LoVo (cell line): ENCODE results near the gene TTF2.
A peak's percentile ranks its signal among the peaks of the same experiment; 100 is the strongest.

ENCODE experiments used
- DNase-seq: peaks from one replicate; pipeline ENCODE4 v3.0.0-alpha.2; 2016; ENCODE audit warnings: low spot score

Gene TTF2

DNA sequence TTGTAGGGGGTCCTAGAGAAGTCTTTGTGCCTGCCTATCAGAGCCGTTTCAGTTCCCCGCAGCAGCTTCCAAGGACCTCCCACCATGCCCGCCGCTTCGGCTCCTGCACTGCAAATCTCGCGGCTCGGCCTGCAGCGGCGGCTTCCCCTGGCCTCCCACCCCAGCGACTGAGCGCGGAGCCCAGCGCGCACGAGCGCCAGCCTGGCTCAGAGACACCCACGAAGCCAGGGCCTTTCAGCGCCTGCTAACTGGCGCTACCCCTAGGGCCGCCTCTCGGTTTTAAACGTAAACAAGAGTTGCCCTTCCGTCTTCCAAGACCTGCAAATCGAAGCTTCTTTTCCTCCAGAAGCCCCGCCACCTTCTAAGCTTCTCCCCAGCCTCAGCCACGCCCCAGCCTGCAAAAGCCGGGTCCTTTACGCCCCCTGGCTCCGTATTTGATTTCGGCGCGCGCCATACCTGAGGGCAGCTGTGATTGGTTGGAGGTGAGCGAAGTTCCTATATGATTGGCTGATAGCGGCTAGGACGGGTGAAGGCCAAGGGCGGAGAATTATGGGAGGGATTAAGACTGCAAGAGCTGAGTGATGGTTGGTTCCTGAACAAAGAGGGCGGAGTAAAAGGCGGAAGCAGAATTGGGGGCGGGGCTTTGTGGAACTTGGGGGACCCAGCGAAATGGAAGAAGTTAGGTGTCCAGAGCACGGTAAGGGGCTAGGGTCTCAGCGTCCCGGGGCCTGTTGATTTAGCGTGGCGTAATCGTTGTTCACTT is at the start of gene TTF2:
TSS of gene TTF2 (plus strand) at position 649 of the 763 bp plus-strand sequence. CDS start at position 670, 21 bp downstream.
- peak; percentile 98 for DNase-seq

DNA sequence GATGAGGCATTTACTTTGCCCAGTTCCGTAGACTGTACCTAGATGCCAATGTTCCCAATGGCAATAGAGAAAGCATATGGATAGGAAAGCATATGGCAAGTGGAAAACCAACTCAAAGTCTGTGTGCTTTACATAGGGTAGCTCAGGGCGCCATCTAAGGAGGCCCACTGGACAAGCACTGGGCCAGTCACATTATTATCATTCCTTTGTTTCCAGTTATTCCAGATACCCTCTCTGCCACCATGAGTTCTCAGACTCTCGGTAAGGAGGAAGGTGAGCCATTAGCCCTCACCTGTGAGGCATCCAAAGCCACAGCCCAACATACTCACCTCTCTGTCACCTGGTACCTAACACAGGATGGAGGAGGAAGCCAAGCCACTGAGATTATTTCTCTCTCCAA is 48.8 kb upstream of the TTF2 start:
- no peak for DNase-seq

DNA sequence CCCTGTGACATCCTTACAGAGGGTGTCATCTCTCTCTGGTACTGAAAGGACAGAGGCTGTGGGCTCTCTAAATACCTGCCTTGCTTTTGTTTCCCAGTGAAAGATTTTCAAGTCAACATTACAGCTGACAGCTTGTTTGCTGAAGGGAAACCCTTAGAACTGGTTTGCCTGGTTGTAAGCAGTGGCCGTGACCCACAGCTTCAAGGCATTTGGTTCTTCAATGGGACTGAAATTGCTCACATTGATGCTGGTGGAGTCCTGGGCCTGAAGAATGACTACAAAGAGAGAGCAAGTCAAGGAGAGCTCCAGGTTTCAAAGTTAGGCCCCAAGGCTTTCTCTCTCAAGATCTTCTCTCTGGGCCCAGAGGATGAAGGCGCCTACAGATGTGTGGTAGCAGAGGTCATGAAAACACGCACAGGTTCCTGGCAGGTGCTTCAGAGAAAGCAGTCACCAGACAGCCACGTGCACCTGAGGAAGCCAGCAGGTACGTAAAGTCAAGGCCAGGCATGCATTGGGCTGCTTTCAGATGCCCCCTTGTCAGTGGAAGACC is 46.7 kb upstream of the TTF2 start:
- no peak for DNase-seq

DNA sequence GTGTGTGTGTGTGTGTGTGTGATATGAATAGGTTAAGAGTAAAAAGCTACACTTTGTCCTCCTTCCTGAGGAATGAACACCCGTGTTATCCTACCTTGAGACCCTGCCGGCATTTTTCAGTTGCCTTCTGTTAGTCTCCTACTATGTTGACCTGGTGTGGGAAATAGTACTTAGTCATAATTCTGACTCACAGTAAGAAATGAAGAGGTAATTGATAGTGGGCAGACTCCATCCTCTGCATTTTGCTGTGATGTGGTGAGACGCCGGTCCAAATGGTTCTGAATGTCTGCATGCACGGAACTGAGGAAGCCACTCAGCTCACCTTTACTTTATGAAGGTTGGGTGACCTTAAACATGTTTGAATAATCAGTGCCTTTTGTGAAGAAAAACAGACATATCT is 45.9 kb upstream of the TTF2 start:
- no peak for DNase-seq

DNA sequence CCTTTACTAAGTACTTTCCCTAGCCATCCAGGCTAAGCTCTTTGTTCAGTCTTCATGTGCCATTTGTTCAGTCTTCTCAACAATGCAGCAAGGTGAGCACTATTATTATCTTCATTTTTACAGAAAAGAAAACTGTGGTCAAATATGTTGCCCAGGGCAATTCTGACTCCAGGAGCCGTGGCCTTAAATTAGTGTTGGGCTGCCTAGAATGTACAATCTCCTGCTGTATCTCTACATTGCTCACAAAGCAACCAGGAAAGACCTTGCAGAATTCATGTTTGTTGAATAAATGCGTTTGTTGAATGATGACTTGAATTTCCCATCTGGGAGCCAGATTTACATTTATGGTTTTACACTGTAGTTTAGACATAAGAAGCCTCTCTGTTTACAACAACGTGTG is 44.4 kb upstream of the TTF2 start:
- no peak for DNase-seq

DNA sequence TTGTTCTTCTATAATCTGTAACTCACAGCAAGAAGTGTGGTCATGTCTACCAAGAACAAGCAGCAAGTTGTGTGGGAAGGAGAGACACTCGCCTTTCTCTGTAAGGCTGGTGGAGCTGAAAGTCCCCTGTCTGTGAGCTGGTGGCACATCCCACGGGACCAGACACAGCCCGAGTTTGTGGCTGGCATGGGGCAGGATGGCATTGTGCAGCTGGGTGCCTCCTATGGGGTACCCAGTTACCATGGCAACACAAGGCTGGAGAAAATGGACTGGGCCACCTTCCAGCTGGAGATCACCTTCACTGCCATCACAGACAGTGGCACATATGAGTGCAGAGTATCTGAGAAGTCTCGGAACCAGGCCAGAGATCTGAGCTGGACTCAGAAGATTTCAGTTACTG is 43.1 kb upstream of the TTF2 start:
- DNase-seq, result no peak

DNA sequence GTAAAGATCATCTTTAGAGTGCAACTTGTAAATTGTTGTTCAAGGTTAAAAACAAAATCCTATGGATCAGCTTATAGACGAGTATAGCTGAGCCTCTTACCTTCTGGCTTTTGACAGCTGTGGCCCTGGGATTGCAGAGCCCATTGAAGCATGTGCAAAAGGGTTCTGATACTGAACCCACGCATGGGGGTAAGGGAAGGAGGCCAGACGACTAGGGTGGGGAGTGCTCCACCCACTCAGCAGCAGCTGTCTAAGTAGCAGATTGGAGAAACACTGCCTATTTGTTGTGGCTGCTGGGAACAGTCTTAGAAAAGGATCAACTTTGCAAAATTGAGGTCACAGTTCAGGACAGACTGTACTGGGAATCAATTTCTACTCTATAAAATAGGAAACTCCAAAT is 42.5 kb upstream of the TTF2 start:
- DNase-seq, result no peak

DNA sequence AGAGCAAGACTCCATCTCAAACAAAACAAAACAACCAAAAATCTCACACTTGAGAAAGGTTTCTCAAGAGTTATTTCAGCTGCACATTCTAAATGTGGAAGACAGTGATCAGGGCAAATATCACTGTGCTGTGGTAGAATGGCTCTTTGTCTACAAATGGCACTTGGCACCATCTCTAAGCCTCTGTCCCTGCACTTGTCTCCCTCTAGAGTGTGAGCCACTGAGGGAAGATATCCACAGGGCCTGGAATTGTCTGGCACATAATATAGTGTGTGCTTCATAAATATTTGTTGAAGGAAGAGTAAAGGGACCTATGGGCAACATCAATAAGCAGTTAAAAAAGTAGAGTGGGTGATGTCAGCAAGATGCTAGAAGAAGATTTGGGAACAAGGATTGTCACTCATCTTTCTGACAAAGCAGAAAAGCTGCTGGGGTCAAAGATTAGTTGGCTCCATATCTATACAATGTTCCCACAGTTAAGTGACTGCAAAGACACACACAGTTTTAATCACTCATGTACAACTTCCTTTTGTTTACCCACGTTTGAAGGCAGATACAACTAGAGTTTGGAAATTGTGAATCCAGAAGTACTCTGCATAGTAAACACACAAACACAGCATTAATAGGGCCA is 39.5 kb upstream of the TTF2 start:
- DNase-seq, result no peak

DNA sequence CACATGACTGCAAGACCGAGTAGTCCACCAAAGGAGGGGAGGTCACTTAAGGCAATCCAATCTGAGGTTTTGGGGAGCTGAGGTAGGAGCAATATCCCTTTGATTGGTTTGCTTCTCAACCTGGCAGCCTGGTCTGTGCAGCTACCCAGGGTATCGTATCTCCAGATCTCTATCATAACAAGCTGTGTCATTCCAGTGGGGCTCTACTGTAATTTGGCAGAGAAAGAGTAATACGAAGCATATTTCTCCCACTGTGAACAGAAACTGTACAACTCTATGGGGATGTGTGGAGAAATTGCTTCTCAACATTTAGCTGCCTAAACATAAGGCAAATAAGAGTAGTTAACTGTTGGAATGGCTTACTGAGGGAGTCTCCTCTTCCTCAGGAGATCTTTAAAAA is 38.0 kb upstream of the TTF2 start:
- DNase-seq, result no peak

DNA sequence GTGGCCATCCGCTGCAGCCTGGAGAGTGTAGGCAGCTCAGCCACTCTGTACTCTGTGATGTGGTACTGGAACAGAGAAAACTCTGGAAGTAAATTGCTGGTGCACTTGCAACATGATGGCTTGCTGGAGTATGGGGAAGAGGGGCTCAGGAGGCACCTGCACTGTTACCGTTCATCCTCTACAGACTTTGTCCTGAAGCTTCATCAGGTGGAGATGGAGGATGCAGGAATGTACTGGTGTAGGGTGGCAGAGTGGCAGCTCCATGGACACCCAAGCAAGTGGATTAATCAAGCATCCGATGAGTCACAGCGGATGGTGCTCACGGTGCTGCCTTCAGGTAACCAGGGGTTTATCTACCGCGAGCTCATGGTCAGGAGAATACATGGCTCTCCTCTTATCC is 34.6 kb upstream of the TTF2 start:
- no peak for DNase-seq

DNA sequence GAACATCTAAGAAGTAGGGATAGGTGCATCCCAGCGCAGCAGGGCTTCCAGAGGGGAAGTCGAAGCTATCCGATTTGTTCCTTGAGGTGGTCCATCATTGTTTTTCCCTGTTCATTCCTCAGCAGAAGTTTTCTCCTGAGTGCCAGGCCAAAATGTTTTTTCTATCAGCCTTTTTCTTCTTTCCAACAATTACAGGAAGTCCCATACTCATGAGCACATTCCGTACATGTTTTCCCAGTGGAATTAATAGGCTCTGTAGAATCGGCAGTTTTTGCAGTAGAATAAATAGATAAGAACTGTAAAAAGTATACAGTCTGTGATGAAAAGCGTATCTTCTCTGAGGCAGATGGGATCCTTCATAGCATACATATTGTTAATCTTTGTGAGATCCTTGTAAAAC is 33.8 kb upstream of the TTF2 start:
- DNase-seq, result no peak

DNA sequence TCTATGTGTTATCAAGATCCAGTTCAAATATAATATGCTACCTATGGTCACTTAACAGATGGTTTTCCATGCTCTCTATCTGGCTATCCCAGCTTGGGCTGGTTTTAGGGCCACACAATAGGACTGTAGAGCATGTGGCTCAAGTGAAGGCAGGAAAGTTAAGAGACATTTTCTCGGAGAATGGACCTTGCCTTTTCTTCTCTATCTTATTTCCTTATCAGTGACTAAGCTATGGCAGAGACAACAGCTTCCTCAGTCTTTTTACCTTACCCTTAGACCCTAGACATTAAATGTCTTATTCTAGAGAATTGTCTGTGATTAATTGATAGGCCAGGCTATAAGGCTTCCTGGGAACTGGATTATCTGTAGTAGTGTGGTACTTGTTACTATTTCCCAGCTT is 30.4 kb upstream of the TTF2 start:
- no peak for DNase-seq

DNA sequence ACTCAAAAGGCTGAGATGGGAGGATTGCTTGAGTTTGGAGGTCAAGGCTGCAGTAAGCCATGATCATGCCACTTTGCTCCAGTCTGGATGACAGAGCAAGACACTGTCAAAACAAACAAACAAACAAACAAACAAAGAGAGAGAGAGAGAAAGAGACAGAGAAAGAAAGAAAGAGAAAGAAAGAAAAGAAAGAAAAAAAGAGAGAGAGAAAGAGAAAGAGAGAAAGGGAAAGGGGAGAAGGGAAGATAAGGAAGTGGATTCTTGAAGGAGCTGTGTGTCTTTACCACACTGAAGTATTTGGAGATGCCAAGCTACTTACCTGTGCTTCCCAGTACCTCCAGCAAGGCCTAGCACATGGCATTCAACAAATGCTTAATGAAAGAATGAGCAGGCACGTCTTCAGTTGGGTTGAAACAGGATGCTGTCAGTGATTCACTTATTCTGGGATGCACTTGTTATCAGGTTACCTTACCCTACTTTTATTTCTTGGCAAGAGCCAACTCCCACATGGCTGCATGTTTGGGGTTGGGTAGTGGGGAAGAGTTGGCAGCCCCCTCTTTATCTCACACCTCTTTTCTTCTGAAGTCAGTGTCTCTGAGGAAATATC is 29.8 kb upstream of the TTF2 start:
- DNase-seq, result no peak

DNA sequence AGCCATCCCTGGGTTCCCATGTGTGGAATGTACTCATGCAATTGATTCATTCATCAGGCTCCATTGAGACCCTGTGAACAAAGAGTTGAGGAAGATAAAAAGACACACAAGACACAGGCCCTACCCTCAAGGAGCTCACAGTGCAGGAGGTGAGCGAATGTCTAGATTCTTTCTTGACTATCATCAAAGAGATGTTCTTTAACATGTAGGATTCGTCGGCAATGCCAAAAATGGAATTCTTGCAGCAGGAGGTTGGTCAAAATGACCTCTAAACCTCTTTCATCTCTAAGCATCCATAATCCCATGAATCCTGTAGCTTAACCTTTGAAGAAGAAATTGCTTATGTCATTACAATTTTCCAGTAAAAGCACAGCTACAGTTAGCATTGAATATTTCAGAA is 27.9 kb upstream of the TTF2 start:
- no peak for DNase-seq

DNA sequence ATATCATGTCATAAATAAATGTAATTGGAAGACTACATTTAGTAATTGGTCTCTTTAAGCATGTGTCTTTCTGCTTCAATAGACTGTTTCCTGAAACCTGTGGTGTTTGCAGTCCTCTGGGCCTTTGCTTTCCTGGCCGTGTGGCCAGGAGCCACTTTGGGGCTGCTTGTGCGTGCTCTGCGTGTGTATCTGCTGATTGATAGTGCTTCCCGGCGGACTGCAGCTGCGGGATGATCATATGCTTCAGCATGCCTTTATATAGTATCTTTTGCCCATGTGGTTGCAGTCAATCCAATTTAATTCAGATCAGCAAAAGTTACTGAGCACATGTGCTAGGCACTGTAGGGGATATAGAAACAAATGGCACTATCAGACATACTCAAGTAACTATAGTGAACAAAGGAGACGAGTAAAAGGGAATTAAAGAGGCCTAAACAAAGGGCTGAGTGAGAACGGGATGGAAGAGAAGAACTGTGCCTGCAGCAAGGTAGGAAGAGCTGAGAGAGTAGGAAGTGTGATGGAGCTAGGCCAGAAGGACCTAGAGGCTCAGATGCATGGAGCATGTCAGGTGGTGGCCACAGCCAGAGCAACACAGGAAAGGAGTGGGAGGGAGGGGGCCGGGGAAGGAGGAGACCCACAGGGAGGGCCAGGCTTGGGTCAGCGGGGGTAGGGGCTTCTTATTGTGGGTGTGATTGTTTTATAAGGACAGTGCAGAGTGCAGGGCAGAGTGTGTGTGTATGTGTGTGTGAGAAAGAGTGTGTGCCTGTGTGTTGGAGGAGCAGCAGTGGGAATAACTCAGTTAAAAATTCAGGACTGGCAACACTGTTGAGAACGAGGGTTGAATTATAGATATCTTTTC is 27.2 kb upstream of the TTF2 start:
- no peak for DNase-seq

DNA sequence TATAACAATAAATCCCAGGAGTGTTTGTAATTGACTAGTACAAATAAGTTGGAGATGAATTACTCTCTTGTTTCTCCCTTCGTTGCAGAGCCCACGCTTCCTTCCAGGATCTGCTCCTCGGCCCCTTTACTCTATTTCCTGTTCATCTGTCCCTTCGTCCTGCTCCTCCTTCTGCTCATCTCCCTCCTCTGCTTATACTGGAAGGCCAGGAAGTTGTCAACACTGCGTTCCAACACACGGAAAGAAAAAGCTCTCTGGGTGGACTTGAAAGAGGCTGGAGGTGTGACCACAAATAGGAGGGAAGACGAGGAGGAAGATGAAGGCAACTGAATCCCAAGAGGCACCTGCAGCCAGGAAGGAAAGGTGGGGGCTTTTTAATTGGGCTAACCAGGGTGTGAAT is 26.4 kb upstream of the TTF2 start:
- no peak for DNase-seq

DNA sequence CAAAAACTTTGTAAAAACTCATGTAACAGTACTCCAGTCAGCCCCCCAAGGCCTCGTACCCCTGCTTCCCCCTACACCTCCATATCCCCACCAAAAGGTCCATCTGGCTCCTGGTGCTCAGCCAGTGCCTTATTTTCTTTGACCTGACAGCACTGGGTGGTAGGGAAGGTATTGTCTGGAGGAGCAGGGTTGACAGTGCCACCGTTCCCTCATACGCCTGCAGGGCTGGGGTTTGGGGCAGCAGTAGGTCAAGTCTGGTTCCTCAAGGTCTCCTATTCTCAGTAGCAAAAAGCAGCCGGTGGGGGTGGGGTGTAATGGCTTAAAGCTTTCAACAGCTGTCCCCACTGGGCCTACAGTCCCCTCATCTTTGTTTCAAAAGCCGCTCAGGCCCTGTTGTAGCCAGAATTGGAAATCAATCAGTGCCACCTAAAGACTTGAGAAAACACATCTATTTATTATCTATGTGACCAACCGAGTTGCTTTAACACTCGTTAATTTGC is 25.3 kb upstream of the TTF2 start:
- no peak for DNase-seq

DNA sequence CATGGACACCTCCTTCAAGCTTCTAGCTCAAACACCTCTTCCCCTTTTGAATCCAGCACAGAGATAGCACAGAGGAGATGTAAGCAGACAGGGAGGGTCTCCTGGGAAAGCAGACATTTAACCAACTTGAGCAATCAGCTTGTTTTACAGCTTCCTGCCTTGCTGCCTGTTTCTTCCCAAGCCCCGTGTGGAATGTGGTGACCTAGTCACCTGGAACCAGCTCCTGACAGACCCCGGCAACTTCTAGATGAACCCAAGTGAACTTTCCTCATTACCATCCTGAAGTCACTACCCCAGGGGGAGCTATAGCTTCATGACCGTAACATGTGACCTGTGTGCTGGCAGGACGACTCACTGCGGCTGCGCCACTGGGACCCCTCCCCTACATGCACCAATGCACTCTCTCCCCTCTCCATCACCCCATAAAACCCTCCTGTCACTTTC is 24.1 kb upstream of the TTF2 start:
- DNase-seq, result no peak

DNA sequence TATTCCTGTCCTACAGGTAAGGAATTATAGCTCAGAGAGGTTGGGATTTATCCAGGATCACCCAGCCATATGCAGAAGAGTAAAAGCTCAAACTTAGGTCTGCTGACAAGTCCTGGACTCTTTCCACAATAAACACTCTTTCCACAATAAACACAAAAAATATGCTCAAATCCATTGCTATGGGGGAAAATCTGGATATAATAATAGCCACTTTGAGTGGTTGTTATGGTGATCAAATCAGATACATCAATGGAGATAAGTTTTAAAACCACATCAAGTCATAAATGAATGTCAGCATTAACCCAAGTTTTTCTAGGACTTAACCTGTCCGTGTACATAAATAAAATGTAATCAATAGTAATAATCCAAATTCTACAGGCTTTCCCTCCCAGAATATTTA is 22.3 kb upstream of the TTF2 start:
- DNase-seq, result no peak

DNA sequence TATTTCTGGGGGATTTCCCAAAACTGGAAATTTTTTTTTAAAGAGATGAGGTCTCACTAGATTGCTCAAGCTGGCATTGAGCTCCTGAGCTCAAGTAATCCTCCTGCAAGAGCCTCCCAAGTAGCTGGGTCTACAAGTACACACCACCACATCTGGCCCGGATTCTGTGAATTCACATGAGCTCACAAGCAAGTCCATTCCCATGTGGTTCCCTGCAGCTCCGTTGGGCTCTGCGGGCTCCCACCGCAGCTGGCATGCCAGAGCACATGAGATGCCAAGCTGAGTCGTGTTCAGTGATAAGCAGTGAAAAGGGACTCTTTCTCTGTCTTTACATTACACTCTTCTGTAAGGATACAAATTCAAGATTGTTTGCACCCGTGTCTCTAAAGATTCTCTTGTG is 21.9 kb upstream of the TTF2 start:
- no peak for DNase-seq

DNA sequence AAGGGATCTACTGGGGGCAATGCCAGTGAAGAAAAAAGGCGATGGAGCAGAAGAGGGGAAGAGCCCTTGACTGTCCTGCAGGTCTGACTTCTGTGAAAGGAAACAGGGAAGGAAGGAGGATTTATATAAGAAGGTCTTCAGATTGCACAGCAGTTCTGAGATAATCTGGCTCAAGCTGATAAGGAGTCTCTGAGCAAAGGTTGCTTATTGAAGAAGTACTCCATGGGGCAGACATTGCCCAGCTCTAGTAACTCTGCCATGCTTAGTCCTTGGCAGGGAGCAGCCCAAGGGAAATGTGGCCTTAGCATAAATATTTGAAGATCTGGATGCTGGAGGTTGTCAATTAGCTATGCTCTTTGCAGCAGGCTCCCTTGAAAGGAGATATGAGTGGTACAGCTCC is 15.9 kb upstream of the TTF2 start:
- DNase-seq, result no peak

DNA sequence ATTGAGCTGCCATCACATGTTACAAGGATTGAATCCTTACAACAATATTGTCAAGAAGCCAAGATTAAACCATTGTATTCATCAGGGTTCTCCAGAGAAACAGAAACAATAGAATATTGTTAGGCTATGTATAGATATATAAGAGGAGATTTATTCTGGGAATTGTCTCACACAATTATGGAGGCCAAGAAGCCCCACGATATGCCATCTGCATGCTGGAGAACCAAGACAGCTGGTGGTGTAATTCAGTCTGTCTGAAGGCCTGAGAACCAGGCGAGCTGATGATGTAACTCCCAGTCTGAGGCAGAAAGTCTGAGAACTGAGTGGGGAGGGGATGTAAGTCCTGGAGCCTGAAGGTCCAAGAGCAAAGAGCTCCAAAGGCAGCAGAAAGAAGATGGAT is 14.5 kb upstream of the TTF2 start:
- DNase-seq, result no peak
